GM18511 (cell line): ENCODE measurements around the gene ERP27.

Source experiments
- ATAC-seq: cut with Tn5 transposase; IDR thresholded peaks from one replicate; pipeline ENCODE4 v1.9.1; 2021; ENCODE audit warnings: mild to moderate bottlenecking, moderate library complexity; ENCODE audit not compliant: unreplicated experiment

The ERP27 gene

GRCh38 chr12:14959916-14960496, 21.7 kb upstream of the ERP27 start:
- no peak for ATAC-seq

- no peak for ATAC-seq
Measured at GRCh38 chr12:14959463-14959862, 21.1 kb upstream of the ERP27 start.

DNA sequence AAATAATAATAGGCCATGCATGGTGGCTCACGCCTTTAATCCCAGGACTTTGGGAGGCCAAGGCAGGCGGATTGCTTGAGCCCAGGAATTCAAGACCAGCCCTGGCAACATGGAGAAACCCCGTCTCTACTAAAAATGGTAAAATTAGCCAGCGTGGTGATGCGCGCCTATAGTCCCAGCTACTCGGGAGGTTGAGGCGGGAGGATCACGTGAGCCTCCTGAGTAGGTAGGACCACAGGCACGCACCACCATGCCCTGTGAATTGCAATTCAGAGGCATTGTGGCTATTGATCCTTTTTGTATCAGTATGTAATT, 20.7 kb upstream of the ERP27 start:
- no peak for ATAC-seq

DNA sequence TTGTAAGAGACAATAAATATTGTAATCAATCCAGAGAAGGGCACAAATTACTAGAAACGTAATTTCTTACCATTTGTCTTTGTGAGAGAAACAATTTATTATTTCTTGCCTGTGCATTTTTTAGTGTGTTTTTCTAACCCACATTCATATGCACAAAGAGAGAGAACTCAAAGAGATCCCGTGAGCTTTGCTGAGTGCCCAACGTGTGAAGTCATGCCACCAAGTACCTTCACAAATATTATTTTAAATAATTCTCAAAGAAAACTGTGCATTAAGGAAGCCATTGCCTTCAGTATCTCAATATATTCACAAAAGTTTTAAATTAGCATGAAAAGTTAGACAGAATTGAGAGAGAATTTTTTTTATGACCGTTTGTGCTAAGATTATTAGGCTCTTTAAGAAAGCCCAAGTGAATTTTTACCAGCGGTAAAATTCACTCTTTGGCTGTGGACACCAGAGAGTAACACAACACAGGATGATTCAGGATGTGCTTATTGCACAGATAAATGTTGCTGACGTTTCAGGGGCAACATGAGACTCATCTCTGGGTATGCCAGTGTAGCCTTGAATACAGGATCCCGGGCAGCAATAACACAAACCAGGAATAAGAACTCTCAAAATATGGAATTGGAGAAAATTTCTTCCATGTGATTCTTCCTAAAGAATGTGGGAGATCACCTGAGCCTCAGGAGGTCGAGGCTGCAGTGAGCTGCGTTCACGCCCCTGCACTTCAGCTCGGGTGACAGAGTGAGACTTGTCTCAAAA, 20.2 kb upstream of the ERP27 start:
- no peak for ATAC-seq

DNA sequence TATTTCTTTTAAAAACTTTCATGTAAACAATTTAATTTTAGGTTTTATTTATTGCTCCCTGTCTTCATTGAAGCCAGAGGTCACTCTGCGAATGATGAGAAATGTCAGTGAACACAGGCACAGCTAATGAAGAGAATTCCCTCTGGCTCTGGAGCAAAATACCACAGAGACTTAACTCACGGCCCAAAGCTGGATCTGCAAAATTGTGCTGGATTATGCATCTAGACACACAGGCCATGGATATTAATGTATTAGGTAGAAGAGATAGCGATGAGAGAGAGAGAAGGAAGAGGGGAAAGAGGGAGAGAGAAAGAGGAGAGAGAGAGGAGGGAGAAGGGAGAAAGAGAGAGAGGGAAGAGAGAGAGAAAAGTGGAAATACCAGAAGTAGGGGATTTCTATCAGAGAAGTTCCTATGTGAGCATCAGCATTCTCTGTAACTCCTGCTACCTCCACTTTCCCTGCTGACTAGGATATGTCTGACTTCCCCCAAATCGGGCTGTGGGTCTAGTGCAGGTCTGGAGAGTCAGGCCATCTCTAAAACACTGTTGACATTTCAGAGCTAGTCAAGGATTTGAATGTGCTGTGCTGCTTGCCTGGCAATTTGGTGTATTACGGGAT, 19.3 kb upstream of the ERP27 start:
- ATAC-seq, result no peak

DNA sequence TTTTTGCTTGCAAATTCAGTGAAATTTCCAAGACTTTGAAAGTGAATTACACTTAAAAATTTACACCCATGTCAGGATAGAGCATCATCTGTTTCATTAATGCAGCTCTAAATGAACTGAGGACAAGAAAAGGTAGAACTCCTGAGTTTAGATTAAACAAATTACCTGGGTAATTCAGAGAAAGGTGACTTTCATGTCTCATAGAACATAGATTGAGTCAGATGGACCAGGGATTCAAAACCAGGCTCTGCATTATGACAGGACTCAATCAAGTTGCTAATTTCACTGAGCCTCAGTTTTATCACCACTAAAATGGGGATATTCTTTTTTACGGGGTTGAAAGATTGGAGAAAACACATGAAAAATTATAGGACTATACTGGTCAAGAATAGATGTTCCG, 18.6 kb upstream of the ERP27 start:
- ATAC-seq, result no peak

- peak; percentile 55 for ATAC-seq
Measured at GRCh38 chr12:14956024-14956891, 17.9 kb upstream of the ERP27 start.

DNA sequence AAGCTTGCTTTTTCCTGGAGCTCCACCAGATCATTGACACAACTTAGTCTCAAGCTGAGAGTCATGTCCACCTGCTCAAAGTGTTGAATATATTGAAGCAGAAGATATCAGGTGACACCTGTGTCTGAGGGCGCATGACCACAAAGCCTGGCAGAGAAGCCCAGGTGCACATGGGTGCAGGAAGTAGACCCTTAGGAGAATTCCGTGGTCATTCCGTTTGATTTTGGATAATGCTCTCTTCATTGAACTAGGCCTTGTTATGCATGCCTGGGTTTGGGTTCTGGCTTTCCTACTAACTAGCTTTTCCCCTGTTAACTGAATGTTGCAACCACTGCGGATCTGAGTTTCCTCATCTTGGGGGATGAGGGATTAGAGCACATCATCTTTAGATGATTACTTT, 15.9 kb upstream of the ERP27 start:
- no peak for ATAC-seq

DNA sequence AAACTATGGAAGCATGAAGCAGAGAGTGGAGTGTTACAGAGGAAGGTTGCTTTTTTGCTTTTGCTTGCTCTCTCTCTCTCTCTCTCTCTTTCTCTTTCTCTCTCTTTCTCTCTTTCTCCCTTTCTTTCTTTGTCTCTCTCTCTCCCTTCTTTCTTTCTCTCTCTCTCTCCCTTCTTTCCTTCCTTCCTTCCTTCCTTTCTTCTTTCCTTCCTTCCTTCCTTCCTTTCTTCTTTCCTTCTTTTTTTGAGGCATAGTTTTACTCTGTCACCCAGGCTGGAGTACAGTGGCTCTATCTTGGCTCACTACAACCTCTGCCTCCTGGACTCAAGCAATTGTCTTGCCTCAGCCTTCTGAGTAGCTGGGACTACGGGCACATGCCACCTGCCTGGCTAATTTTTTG, 15.4 kb upstream of the ERP27 start:
- ATAC-seq, result no peak

DNA sequence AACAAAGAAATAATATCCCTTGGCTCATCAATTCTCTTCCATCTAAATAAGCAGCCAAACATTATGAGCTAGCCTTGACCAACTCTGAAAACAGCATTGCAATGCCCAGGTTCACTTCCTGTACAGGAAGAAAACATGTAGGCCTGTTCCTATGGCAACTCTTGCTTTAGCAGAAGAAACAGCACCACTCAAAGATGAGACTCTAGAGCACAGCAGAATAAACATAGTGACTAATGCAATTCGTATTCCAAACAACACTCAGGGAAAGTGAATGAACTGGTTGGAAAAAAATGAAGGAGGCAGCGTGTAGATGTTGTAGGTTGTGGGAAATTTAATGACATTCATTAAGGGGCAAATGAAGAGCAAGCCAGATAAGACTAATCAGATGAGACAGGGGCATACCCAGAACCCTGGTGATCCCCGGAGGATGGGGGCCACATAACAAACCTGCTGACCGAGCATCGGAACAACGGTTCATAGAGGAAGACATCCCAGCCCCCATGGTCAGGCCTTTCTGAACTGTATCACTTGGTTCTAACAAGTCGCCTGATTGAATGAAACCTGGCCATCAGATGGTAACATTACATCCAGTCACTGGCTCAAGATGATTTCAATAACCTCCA, 14.1 kb upstream of the ERP27 start:
- peak; percentile 57 for ATAC-seq

DNA sequence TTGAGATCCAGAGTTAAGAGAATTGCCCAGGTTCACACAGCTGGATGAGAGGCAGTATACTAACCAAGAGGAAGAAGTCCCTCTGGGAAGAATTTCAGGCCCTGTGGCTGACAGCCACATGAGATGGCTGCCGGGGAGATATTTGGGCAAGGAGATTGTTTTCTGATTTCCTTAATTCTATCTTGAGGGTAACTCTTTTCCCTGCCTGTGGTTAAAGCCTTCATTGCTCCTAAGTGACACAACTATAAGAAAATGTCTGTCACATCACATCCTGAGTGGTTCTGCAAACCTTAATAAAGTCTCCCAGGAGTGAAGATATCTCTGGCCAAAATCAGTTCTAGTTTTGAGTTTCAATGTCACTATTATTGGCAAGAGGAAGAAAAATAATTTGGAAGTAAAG, 13.5 kb upstream of the ERP27 start:
- no peak for ATAC-seq

GRCh38 chr12:14950982-14951746, 12.8 kb upstream of the ERP27 start:
- ATAC-seq, result no peak

DNA sequence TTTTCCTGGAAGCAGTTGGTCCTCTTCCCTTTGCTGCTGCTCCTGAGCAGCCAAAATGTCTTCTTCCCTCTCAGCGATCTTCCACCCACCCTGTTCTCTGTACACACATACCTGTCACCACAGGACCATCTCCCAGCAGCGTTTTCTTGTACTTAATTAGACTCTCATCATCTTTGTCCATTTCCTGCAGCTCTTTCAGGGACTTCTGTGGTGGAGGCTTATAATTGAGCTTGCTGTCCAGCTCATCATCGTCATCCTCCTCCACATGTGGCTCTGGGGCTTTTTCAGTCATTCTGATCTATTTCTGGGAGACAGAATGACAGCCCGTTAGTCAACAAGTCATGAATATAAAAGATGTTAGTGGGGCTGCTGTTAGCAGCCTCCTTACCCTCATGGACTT, 12.1 kb upstream of the ERP27 start:
- no peak for ATAC-seq

- no peak for ATAC-seq
Measured at GRCh38 chr12:14949631-14950030, 11.3 kb upstream of the ERP27 start.

GRCh38 chr12:14948672-14949071, 10.3 kb upstream of the ERP27 start:
- ATAC-seq, result peak; percentile 94

DNA sequence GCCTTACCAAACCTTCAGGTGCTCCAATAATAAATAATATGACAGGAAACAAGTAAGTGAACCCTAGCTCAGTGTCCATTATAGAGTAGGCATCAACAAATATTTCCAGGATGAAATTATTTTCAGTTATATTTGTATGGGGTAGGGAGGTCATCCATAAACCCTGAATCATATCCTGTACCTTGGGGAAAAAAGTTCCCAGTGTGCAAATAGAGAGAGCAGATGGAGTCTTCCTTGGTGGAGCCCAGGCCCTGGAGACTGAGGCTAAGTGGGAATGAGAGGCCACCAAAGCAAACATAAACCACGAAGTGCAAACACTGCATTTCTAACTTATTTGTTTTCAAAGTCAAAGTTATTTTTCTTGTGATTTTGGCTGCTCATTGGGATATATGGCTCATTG, 8.5 kb upstream of the ERP27 start:
- ATAC-seq, result no peak

DNA sequence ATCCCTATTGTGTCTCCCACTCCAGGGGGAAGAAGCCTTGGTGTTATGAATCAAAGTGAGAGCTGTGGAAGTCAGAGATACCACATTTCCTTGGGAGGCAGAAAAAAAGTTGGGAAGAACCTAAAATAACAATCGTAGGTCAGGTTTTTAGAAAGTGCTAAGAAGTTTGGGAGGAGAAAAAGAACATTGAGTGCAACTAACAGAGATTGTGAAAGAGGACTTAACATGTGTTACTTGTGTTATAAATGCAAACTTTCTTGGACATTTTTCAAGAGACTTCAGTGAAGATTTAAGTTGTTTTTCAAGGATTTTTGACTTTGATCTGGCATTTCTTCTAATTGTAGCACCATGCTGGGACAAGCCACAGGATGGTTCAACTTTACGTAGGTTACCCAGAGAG, 7.8 kb upstream of the ERP27 start:
- no peak for ATAC-seq

GRCh38 chr12:14942196-14942931, 4.0 kb upstream of the ERP27 start:
- ATAC-seq, result no peak

DNA sequence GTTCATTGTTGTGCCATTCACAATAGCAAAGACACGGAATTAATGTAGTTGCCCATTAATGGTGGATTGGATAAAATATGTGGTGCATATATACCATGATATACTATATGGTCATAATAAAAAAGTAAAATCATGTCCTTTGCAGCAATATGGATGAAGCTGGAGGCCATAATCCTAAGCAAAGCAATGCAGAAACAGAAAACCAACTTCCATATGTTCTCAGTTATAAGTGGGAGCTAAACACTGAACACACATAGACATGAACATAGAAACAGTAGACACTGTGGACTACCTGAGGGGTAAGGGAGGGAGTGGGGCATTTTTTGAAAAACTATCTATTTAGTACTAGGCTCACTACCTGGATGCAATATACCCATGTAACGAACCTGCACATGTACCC, 3.0 kb upstream of the ERP27 start:
- ATAC-seq, result no peak

DNA sequence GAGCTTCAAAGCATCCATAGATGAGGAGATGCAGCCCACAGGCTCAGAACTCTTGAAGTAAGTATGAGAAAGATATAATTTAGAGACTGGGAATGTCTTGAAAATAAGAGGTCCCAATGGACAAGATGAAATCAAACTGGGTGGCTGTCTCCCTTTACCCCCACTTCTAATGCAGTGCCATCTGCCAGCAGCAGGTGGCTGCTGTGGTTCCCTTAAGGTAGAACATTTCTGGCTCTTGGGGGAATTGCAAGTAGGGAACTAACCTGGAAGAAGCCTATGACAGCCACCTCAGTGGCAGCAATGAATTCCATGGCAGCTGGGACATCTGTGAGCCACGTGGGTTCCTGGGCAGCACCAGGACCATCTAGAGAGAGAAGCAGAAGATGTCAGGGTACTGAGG, 648 bp downstream of the ERP27 start:
- peak; percentile 68 for ATAC-seq
